MM.1S (cell line): ENCODE measurements around the gene LDLRAD3.

Source experiments
- EZH2 ChIP-seq: fragments of 300-600 bp; sonication (generic); optimal IDR thresholded peaks from 2 replicates; pipeline ENCODE3; 2017; ENCODE audit warnings: low read depth, mild to moderate bottlenecking, antibody characterized with exemption, low read length, mixed read lengths
- EZH2phosphoT487 ChIP-seq: fragments of 300-600 bp; sonication (generic); IDR thresholded peaks from 2 replicates; pipeline ENCODE4 v1.6.1; 2018; ENCODE audit warnings: antibody characterized with exemption, low read length
- TF ChIP-seq, protein P1 (sequence below): fragments of 300-600 bp; sonication (generic); IDR thresholded peaks from 2 replicates; pipeline ENCODE4 v1.5.1; 2016; ENCODE audit warnings: antibody characterized with exemption, low read length, mixed read lengths

DNA sequence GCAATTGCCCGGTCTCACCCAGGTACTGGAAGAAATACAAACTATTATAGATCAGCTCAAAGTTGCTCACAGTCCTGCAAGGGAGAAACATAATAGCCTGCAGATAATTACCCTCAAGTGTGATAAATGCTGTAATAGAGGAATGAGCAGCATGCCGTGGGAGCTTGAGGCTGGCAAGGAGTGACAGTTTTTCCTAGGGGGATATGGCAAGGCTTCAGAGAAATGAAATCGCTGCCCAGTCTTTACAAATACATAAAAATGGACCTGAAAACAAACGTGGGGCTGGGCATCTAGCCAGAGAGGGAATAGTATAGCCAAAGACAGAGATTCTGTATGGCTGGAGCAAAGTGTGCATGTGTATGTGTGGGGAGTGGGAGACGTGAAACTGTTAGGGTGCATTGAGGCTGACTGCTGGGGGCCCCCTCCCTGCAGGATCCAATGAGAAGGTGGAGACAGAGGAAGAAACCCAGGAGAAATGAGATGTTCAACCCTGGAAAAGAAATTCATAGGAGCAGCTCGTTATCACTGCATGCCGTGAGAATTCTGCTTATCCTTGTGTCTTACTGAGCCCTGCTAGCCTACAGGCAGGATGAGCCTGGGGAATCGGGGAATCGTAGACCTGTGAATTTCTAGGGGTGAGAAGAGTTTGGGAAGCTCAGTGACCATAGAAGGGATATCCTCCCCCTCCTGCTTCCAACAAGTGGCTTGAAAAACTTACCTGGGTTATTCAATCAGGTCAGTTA is 167.0 kb downstream of the LDLRAD3 start:
- TF ChIP-seq, protein P1, sequence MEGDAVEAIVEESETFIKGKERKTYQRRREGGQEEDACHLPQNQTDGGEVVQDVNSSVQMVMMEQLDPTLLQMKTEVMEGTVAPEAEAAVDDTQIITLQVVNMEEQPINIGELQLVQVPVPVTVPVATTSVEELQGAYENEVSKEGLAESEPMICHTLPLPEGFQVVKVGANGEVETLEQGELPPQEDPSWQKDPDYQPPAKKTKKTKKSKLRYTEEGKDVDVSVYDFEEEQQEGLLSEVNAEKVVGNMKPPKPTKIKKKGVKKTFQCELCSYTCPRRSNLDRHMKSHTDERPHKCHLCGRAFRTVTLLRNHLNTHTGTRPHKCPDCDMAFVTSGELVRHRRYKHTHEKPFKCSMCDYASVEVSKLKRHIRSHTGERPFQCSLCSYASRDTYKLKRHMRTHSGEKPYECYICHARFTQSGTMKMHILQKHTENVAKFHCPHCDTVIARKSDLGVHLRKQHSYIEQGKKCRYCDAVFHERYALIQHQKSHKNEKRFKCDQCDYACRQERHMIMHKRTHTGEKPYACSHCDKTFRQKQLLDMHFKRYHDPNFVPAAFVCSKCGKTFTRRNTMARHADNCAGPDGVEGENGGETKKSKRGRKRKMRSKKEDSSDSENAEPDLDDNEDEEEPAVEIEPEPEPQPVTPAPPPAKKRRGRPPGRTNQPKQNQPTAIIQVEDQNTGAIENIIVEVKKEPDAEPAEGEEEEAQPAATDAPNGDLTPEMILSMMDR: no peak
- TF ChIP-seq EZH2phosphoT487: no peak
- no peak for TF ChIP-seq EZH2
